ENCODE measurements around the gene CBX4.

The CBX4 gene

GRCh38 chr17:79835953-79836509 is 3.2 kb downstream of the CBX4 start:
- no peak for DNase-seq (ENCODE audit: low spot score in 2 of 2)
- Mint-ChIP-seq H3K4me3 (no peak overlapping the region), H3K27me3 (no peaks in the 10 kb centered on the region), H3K27ac (ENCODE audit: low read depth) (no peak overlapping the region), H3K4me1 (peaks cover 29% of the 10 kb centered on the region), H3K36me3 (ENCODE audit: insufficient read depth) (peaks cover 59% of the 10 kb centered on the region), H3K9me3 (no peaks in the 10 kb centered on the region)
- no peak for ATAC-seq (replicated peaks; ENCODE audit: extremely low read depth, poor library complexity, severe bottlenecking)

- DNase-seq (ENCODE audit: low spot score in 2 of 2) (no peak), ATAC-seq (replicated peaks; ENCODE audit: extremely low read depth, poor library complexity, severe bottlenecking) (no peak)
- H3K27ac Mint-ChIP-seq (ENCODE audit: low read depth) = peak overlapping the region; percentile 82
- no peaks in the 10 kb centered on the region for H3K27me3 Mint-ChIP-seq
- H3K4me1 Mint-ChIP-seq = peaks cover 29% of the 10 kb centered on the region
- H3K36me3 Mint-ChIP-seq (ENCODE audit: insufficient read depth) = peaks cover 54% of the 10 kb centered on the region
- peak overlapping the region; percentile 53 for H3K4me3 Mint-ChIP-seq
- no peaks in the 10 kb centered on the region for H3K9me3 Mint-ChIP-seq
Observed at GRCh38 chr17:79835470-79835899, 3.8 kb downstream of the CBX4 start.

- peak overlapping the region; percentile 82 for H3K27ac Mint-ChIP-seq (ENCODE audit: low read depth)
- peak overlapping the region; percentile 53 for H3K4me3 Mint-ChIP-seq
- peaks cover 29% of the 10 kb centered on the region for H3K4me1 Mint-ChIP-seq
Observed at GRCh38 chr17:79834565-79835469, 4.4 kb downstream of the CBX4 start.

GRCh38 chr17:79833744-79834564 is 5.3 kb downstream of the CBX4 start:
- no peak for ATAC-seq (replicated peaks; ENCODE audit: extremely low read depth, poor library complexity, severe bottlenecking)
- no peaks in the 10 kb centered on the region for H3K27me3 Mint-ChIP-seq
- H3K4me1 Mint-ChIP-seq = peaks cover 35% of the 10 kb centered on the region
- no peaks in the 10 kb centered on the region for H3K9me3 Mint-ChIP-seq
- peaks cover 47% of the 10 kb centered on the region for H3K36me3 Mint-ChIP-seq (ENCODE audit: insufficient read depth)
- peak overlapping the region; percentile 53 for H3K4me3 Mint-ChIP-seq
- peak overlapping the region; percentile 82 for H3K27ac Mint-ChIP-seq (ENCODE audit: low read depth)
- DNase-seq (ENCODE audit: low spot score in 2 of 2) = no peak

More at GRCh38 chr17:79834565-79835469, 4.4 kb downstream of the CBX4 start:
- H3K9me3 Mint-ChIP-seq = no peaks in the 10 kb centered on the region
- peak in 1 of 2 donors; percentile 53 for DNase-seq (ENCODE audit: low spot score in 2 of 2)
- H3K36me3 Mint-ChIP-seq (ENCODE audit: insufficient read depth) = peaks cover 49% of the 10 kb centered on the region
- H3K27me3 Mint-ChIP-seq = no peaks in the 10 kb centered on the region
- no peak for ATAC-seq (replicated peaks; ENCODE audit: extremely low read depth, poor library complexity, severe bottlenecking)

- no peak for ATAC-seq (replicated peaks; ENCODE audit: extremely low read depth, poor library complexity, severe bottlenecking)
- no peak for DNase-seq (ENCODE audit: low spot score in 2 of 2)
- peak overlapping the region; percentile 56 for H3K4me3 Mint-ChIP-seq
- H3K27me3 Mint-ChIP-seq = no peaks in the 10 kb centered on the region
- H3K9me3 Mint-ChIP-seq = no peaks in the 10 kb centered on the region
- peaks cover 41% of the 10 kb centered on the region for H3K36me3 Mint-ChIP-seq (ENCODE audit: insufficient read depth)
- peak overlapping the region; percentile 53 for H3K27ac Mint-ChIP-seq (ENCODE audit: low read depth)
- peaks cover 35% of the 10 kb centered on the region for H3K4me1 Mint-ChIP-seq
Observed at GRCh38 chr17:79833110-79833450, 6.2 kb downstream of the CBX4 start.

- peaks cover 36% of the 10 kb centered on the region for H3K36me3 Mint-ChIP-seq (ENCODE audit: insufficient read depth)
- H3K9me3 Mint-ChIP-seq = no peaks in the 10 kb centered on the region
- DNase-seq (ENCODE audit: low spot score in 2 of 2) (no peak), ATAC-seq (replicated peaks; ENCODE audit: extremely low read depth, poor library complexity, severe bottlenecking) (no peak)
- no peaks in the 10 kb centered on the region for H3K27me3 Mint-ChIP-seq
- H3K27ac Mint-ChIP-seq (ENCODE audit: low read depth) = peak overlapping the region; percentile 53
- H3K4me3 Mint-ChIP-seq = peak overlapping the region; percentile 56
- peaks cover 30% of the 10 kb centered on the region for H3K4me1 Mint-ChIP-seq
Observed at GRCh38 chr17:79832218-79833109, 6.8 kb downstream of the CBX4 start.

GRCh38 chr17:79831265-79832217 is 7.7 kb downstream of the CBX4 start:
- peaks cover 29% of the 10 kb centered on the region for H3K36me3 Mint-ChIP-seq (ENCODE audit: insufficient read depth)

GRCh38 chr17:79830763-79831264 is 8.4 kb downstream of the CBX4 start:
- Mint-ChIP-seq H3K4me1 (peaks cover 24% of the 10 kb centered on the region), H3K36me3 (ENCODE audit: insufficient read depth) (peaks cover 26% of the 10 kb centered on the region), H3K4me3 (no peak overlapping the region)

More at GRCh38 chr17:79831265-79832217, 7.7 kb downstream of the CBX4 start:
- no peaks in the 10 kb centered on the region for H3K27me3 Mint-ChIP-seq
- no peak overlapping the region for H3K4me3 Mint-ChIP-seq
- DNase-seq (ENCODE audit: low spot score in 2 of 2) (no peak), ATAC-seq (replicated peaks; ENCODE audit: extremely low read depth, poor library complexity, severe bottlenecking) (no peak)
- no peak overlapping the region for H3K27ac Mint-ChIP-seq (ENCODE audit: low read depth)
- peaks cover 25% of the 10 kb centered on the region for H3K4me1 Mint-ChIP-seq
- no peaks in the 10 kb centered on the region for H3K9me3 Mint-ChIP-seq

GRCh38 chr17:79830303-79830702 is 8.9 kb downstream of the CBX4 start:
- ATAC-seq (replicated peaks; ENCODE audit: extremely low read depth, poor library complexity, severe bottlenecking) (no peak), DNase-seq (ENCODE audit: low spot score in 2 of 2) (no peak)
- Mint-ChIP-seq H3K27ac (ENCODE audit: low read depth) (no peak overlapping the region), H3K4me3 (no peak overlapping the region), H3K27me3 (no peaks in the 10 kb centered on the region), H3K36me3 (ENCODE audit: insufficient read depth) (peaks cover 26% of the 10 kb centered on the region), H3K4me1 (peaks cover 24% of the 10 kb centered on the region), H3K9me3 (no peaks in the 10 kb centered on the region)

More at GRCh38 chr17:79830763-79831264, 8.4 kb downstream of the CBX4 start:
- ATAC-seq (replicated peaks; ENCODE audit: extremely low read depth, poor library complexity, severe bottlenecking) = no peak
- Mint-ChIP-seq H3K27ac (ENCODE audit: low read depth) (no peak overlapping the region), H3K9me3 (no peaks in the 10 kb centered on the region), H3K27me3 (no peaks in the 10 kb centered on the region)
- no peak for DNase-seq (ENCODE audit: low spot score in 2 of 2)

- H3K36me3 Mint-ChIP-seq (ENCODE audit: insufficient read depth) = peaks cover 17% of the 10 kb centered on the region
- ATAC-seq (replicated peaks; ENCODE audit: extremely low read depth, poor library complexity, severe bottlenecking) = no peak
- peaks cover 5% of the 10 kb centered on the region for H3K27me3 Mint-ChIP-seq
- DNase-seq (ENCODE audit: low spot score in 2 of 2) = no peak
- H3K27ac Mint-ChIP-seq (ENCODE audit: low read depth) = no peak overlapping the region
- peaks cover 16% of the 10 kb centered on the region for H3K4me1 Mint-ChIP-seq
- H3K4me3 Mint-ChIP-seq = no peak overlapping the region
- no peaks in the 10 kb centered on the region for H3K9me3 Mint-ChIP-seq
Observed at GRCh38 chr17:79829457-79829856, 9.8 kb downstream of the CBX4 start.

GRCh38 chr17:79829004-79829403 is 10.2 kb downstream of the CBX4 start:
- Mint-ChIP-seq H3K27me3 (peaks cover 9% of the 10 kb centered on the region), H3K4me3 (no peak overlapping the region), H3K27ac (ENCODE audit: low read depth) (no peak overlapping the region), H3K36me3 (ENCODE audit: insufficient read depth) (peaks cover 14% of the 10 kb centered on the region), H3K9me3 (no peaks in the 10 kb centered on the region), H3K4me1 (peaks cover 16% of the 10 kb centered on the region)
- ATAC-seq (replicated peaks; ENCODE audit: extremely low read depth, poor library complexity, severe bottlenecking) (no peak), DNase-seq (ENCODE audit: low spot score in 2 of 2) (no peak)
